ENCODE data around the gene PPDPF.

Gene PPDPF

DNA sequence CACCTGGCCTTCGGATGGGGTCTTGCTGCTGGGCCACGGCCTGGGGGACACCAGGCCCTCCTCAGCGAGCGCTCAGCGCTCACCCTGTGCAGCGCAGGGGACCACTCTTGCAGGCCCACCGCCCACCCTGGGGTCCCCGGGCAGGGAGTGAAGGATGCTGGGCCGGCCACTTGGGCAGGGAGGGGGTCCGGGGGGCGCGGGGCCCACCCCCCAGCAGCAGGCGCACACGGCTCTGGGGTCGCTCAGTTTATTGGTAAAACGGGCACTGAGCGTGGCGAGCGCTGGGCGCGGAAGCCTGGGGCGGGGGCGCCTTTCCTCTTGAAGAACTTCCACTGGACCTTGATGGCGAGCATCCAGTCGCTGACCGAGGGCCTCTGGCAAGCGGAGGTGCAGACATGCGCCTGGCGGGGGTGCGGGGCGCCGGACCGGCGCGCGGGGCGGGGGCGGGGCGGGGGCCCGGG, 32.8 kb upstream of the PPDPF start:
- DNase-seq, result no peak

DNA sequence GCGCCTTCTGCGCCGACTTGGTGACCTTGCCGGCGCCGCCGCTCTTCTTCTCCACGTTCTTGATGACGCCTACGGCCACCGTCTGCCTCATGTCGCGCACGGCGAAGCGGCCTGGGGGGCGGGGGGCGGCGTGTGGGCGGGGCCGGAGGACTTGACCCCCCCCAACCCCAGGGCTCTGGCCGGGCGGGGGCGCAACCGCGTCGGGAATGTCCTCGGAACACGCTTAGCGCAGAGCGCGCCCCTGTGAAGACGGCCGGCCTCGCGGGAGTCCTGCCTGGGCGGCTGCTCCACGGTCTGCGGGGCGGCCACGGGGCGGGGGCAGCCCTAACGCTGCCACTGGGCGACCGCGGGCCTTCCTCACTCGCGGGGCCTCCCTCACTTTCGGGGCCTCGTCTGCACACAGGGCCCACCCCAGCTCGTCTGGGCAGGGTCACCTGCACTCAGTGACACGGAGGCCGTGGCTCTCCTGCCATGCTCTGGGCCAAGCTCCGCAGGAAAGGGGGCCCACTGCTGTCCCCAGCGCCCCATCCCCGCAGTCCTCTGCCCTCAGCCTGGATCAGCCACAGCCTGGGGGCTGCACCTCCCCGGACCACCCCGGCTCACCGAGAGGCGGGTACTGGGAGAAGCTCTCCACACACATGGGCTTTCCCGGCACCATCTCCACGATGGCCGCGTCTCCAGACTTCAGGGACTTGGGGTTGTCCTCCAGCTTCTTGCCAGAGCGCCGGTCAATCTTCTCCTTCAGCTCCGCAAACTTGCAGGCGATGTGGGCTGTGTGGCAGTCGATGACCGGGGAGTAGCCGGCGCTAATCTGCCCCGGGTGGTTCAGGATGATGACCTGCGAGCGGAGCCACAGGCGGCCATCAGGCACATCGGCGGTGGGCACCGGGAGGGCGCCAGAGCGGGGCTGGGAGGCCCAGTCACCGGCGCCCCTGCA, 32.0 kb upstream of the PPDPF start:
- DNase-seq, result no peak

DNA sequence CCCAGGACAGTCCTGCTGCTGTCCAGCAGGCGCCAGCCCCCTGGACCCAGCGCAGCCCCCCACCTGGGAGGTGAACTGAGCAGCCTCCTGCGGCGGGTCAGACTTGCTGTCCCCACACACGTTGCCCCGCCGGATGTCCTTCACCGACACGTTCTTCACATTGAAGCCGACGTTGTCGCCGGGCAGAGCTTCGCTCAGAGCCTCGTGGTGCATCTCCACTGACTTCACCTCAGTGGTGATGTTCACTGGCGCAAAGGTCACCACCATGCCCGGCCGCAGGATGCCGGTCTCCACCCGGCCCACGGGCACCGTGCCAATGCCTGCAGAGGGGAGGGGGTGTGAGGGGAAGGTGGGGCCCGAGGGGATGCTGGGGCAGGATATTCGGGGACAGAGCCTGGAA, 30.1 kb upstream of the PPDPF start:
- DNase-seq, result no peak

DNA sequence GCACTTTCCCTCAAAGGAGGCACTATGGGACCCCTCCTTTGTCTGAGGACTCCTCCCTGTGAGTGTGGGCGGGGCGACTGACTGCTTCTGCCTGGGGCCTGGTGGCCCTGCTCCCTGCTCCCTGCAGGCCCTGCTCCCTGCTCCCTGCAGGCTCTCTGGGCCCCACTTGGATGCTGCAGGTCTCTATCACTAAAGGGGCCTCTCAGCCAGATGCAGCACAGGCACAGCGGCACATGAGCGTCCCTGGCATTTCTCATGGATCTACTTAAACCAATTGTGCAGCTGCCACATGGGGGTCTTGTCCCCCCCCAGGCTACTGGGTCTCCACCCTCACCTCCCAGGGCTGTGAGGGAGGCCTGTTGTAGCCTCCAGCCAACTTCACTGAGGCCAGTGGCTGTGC, 29.5 kb upstream of the PPDPF start:
- DNase-seq, result no peak

DNA sequence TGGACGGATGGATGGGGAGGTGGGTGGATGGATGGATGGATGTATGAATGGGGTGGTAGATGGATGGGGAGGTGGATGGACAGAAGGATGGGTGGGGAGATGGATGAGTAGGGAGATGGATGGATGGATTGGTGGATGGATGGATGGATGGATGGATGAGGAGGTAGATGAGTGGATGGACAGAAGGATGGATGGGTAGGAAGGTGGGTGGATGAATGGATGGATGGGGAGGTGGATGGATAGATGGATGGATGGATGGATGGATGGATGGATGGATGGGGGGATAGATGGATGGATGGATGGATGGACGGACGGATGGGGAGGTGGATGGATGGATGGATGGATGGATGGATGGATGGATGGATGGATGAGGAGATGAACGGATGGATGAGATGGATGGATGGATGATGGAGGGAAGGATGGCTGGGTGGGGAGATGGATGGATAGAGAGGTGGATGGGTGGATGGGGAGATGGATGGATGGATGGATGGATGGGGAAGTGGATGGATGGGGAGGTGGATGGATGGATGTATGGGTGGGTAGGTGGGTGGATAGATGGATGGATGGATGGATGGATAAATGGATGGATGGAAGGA, 28.8 kb upstream of the PPDPF start:
- no peak for DNase-seq

DNA sequence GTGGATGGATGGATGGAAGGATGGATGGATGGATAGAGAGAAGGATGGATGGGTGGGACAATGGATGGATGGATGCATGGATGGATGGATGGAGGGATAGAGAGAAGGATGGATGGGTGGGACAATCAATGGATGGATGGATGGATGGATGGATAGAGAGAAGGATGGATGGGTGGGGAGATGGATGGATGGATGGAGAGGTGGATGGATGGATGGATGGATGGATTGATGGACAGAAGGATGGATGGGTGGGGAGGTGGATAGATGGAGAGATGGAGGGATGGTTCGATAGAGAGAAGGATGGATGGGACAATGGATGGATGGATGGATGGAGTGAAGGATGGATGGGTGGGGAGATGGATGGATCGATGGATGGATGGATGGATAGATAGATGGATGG, 28.0 kb upstream of the PPDPF start:
- no peak for DNase-seq

DNA sequence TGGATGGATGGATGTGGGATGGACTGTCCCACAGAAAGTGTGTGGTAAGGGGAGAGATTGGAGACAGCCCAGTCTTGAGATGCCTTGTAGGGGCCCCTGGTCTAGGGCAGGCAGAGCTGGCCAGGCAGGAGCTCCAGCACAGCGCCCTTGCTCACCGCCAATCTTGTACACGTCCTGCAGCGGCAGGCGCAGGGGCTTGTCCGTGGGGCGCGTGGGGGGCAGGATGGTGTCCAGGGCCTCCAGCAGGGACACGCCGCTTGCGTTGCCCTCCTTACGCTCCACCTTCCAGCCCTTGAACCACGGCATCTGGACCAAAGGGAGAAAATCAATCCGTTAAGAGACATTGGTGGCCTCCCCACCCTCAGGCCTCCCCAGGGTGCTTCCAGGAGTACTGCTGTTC, 27.6 kb upstream of the PPDPF start:
- no peak for DNase-seq

DNA sequence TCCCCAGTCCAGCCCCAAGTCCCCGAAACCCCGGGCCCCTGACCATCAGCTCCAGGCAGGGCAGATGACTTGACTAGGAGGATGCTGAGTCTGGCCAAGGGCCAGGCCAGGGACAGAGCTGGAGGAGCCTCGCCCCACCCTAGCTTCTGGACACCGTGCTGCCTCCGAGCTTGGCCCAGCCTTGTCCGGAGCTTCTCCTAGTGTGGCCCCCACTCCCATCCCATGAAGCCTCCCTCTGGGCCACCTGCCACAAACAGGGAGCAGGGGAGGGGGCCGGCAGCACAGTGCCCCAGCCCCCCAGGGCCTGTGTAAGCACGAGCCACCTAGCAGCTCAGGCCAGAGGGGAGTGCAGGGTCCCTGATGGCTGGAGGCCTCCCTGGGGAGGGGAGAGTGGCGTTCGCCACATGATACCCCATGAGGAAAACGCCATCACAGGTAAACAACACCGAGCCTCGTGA, 27.0 kb upstream of the PPDPF start:
- no peak for DNase-seq

DNA sequence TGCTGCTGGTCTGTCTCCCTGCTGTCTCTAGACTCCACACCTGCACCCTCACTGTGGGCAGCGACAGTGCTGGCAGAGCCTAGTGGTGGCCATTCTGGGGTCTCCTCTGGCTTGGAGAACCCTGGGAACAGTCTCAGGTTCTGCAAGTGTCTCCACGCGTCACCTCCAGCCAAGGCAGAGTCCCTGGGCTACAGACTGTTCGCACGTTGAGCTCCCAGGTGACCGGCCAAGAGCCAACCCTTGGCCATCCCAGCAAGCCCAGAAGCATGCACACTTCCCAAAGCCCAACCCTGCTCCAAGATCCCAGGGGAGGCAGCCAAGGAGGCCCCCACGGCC, 26.5 kb upstream of the PPDPF start:
- no peak for DNase-seq

DNA sequence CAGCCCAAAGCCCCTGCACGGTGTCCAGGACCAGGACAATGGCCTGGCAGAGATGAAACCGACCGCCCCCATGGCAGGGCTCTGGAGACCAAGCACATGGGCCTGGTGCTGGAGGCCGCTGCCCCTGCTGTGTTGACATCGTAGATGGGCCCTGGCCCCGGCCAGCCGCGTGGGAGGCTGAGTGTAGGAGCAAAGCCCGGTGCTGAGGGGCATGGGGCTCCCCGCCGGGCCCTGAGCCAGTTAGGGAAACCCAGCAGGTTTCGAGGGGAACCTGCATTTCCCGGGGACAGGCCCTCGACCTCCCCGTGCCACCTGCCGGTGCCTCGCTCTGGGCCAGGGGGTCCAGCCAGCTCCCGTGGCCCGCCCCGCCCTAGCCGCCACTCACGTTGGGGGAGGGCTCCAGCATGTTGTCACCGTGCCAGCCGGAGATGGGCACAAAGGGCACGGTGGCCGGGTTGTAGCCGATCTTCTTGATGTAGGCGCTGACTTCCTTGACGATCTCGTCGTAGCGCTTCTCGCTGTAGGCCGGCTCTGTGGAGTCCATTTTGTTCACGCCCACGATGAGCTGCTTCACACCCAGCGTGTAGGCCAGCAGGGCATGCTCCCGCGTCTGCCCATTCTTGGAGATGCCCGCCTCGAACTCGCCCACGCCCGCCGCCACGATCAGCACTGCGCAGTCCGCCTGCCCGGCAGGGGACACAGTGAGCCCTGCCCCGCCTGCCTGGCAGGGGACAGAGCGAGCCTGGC, 26.0 kb upstream of the PPDPF start:
- DNase-seq, result no peak

DNA sequence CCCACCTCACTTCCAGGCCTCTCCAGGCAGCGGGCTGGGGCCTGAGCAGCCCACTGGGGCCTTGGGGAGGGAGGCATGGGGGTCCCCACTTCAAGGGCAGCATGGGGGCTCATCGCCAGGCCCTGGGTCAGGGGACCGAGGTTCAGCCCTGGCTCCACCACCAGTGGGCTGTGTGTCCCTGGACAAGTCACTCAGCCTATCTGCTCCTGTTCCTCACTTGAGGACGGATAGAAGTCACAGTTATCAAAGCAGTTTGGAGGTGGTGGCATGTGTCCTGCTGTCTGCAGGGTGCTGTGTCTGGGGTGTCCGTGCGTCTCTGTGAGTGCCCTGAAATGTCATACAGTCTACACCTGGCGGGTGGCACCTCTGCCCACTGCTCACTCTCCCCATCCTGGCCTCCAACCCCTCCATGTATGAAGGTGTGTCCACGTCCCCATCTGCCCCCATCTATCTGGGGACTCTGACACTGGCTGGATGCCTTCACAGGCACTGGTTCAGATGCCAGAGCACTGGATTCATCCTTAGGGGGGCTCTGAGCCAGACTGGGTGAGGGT, 25.3 kb upstream of the PPDPF start:
- no peak for DNase-seq

DNA sequence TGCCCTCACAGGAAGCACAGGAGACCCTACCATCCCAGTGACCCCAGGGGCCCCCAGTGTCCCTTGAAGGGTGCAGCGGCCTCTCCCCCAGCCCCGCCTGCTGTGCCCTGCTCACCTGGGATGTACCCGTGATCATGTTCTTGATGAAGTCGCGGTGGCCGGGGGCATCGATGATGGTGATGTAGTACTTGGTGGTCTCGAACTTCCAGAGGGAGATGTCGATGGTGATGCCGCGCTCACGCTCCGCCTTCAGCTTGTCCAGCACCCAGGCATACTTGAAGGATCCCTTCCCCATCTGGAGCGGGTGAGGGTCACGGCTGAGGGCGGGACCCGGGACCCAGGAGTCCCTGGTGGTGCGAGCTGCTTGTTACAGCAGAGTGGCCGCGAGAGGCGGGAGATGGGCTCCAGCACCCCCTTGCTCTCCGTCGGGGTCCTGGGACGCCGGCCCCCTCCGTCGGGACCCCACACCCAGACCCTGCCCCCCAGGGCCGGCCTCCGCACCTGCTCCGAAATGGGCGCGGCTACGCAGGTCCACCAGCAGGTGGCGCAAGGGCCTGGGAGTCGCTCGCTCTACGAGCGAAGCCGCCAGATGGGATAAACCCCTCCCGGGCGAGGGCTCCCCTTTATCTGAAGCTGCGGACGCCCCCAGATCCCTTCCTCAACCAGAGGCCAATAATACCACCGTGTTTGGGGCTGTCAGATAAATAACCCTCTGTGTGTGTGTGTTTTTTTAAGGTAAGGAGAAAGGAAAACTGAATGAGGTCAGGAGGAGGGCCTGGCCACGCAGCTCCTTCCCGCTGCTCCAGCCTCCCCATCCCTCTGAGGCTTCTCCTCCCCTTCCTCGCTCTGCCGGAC, 24.6 kb upstream of the PPDPF start:
- peak in 1 of 2 donors; percentile 50 for DNase-seq

DNA sequence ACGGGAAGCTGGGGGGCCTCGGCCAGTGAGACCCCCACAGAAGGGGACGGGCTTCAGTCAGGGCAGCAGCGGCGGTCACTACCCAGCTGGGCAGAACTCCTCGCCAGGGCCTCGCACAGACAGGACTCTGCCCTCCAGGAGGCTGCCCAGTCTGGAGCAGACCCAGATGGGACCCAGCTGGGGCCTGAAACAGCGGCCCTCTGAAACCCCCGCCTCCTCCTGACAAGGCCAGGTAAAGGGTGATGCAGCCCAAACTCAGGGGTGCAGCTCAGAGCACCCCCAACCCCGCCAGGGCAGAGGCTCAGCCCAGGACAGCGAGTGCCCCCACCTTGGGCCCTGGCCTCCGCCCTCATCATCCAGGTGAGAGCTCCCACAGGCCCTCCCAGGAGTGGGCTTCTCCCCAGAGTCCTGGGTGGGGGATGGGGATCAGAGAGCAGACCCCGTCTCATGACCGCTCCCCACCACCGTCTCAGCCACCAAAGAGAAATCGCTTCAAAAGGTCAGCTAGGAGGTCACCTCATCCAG, 23.9 kb upstream of the PPDPF start:
- no peak for DNase-seq

DNA sequence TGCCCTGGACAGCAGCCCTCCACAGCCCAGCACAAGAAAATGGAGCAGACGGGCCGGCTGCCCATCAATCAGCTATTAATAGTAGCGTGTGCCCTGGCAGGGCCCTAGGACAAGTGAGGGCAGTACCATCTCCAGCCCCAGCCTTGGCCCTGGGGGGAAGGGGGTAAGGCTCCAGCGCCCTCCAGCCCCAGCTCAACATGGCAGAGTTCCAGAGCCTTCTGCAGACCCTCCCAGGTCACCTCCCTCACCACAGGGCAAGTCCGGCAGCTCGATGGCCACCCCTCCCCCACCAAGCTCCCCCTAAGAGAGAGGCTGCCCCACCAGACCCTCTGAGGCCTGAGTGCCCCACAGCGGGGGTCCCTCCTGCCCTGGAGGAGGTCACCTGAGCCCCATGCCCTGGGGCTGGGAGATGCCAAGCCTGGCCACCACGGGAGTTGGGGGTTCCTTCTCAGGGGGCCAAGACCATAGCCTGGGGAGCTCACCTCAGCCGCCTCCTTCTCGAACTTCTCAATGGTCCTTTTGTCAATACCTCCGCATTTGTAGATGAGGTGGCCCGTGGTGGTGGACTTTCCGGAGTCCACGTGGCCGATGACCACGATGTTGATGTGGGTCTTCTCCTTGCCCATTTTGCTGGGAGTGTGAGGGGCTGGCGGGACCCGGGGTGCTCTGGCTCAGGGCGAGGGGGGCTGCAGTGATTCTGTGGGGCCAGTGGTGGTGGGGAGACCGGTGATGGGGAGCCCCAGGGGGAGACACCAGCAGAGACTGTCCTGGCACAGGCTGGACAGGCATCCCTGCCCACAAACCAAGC, 23.2 kb upstream of the PPDPF start:
- DNase-seq, result no peak

DNA sequence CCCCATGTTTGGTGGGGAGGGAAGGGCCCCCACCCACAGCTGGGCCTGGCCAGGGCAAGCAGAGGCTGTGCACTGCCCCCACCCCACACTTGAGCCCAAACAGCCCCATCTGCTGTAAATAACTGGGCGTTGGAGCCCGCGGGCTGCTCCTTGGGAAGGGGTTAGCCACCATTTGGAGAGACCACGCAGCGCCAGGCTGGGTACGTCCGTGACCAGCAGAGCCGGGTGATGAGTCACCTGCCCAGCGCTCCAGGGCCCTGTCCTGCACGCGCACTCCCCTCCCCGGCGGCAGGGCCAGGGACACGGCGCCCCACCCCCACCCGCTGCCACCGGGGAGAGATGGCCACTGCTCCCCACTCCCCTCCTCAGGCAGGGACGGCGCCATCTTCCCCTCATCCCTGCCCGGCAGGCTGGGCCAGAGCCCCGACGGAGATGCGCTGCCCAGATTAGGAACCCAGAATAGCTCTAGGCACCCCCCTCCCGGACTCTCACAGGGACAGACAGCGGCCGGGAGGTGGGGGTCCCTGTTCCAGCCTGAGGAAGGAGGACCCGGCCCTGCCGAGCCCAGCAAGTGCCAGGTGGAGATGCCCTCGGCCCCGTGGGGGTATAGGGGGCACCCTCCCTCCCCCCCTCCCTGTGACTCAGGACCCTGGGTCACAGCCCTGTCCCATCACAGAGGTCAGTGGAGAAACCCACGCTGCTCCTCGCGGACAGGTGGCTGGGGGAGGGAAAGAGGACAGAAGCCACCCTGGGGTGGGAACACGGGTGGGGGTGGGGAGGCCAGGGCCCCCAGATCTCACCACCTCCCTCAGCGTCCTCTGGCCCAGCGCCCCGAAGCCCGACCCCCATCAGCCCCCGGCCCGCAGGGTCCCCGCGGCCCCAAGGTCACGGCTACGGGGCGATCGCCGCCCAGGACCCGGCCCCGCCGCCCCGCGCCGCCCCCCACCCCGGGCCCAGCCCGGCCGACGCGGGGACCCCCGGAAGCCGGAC, 22.3 kb upstream of the PPDPF start:
- no peak for DNase-seq

DNA sequence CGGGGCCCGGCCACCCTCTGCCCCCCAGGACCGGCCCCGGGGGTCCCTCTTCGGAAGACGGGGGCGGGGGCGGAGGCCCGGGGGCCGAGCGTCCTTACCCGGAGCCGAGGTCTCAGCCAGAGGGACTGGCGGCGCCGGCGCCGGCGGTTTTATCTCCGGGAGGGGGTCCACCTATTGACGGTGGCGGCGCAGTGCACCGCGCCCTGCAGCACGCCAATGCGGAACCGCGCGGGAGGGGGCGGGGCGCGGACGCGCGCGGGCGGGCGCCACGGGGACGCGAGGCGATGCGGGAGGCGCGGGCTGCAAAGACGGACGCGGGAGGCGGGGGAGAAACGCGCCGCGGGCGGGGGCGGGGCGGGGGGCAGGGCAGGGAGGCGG, 21.6 kb upstream of the PPDPF start, which contains the start of gene EEF1A2:
Gene EEF1A2, minus strand, starts transcription at position 124 of the 378 bp plus-strand sequence. CDS start 1,320 bp downstream, outside the sequence.
- no peak for DNase-seq

DNA sequence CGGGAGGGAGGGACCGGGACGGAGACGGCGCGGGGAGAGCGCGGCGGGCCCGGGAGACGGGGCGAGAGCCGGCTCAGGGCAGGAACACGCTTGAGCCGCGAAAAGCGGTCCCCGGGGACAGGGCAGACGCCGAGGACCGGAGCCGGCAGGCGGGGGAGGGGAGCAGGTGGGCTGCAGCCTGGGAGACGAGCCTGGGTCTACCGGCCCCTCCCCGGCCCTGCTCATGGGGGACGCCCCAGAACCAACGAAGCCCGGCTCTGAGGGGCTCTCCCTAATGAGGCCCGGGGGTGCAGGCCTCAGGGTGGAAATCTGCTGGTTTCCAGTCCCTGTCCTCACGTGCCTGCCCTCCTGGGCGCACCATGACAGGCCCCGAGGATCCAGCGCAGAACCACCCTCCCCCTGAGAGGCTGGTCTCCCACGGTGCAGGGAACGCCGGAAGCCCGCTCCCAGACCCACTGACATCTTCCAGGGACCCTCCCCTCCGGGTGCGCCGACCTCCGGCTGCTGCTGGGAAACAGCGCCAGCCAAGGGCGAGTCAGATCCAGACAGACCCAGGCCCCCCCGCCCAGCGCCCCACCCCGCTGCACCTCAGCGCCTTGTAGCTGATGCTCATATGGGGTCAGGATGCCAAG, 21.1 kb upstream of the PPDPF start:
- no peak for DNase-seq

DNA sequence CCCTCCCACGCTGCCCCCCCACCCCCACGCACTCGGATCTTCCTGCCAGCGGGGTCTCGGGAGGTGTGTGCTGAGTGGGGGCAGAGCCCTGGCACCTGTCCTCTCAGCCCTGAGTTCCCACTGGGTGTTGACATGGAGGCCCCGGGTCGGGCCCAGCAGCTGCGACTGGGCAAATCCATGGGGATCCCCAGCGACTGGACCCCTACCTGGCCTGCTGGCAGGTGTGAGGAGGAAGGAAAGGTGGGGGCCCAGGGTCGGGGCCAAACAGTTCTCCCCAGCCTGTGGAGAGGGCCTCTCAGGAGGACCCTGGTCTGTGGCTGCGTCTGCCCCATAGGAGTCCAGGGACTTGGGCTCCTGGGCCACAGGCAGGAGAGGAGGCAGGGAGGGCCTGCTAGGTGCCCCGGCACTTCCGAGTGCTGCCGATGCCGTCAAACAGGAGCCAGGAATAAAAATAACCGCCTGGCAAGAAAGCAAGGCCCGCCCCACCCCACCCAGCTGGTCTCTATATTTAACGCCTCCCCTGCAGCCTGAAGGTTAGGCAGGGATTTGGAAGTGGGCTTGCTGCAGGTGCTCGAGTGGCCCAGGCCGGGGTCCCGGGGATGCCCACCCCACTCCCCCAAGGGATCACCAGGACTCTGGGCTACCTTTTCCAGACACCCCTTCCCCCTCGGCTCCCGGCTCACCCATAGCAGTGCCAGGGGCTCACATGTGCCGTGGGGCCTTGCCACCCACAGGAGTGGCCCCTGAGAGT, 20.2 kb upstream of the PPDPF start:
- DNase-seq, result no peak

All from hippocampal formation (tissue), 2 donors.